ENCODE measurements around the gene LRRC9. TPM values are rescaled to one million over a fixed set of nuclear protein-coding genes. Genes with fewer than 3 reads are reported as not detected.

The LRRC9 gene
- total RNA-seq (not detected), polyA plus RNA-seq (not detected)

DNA sequence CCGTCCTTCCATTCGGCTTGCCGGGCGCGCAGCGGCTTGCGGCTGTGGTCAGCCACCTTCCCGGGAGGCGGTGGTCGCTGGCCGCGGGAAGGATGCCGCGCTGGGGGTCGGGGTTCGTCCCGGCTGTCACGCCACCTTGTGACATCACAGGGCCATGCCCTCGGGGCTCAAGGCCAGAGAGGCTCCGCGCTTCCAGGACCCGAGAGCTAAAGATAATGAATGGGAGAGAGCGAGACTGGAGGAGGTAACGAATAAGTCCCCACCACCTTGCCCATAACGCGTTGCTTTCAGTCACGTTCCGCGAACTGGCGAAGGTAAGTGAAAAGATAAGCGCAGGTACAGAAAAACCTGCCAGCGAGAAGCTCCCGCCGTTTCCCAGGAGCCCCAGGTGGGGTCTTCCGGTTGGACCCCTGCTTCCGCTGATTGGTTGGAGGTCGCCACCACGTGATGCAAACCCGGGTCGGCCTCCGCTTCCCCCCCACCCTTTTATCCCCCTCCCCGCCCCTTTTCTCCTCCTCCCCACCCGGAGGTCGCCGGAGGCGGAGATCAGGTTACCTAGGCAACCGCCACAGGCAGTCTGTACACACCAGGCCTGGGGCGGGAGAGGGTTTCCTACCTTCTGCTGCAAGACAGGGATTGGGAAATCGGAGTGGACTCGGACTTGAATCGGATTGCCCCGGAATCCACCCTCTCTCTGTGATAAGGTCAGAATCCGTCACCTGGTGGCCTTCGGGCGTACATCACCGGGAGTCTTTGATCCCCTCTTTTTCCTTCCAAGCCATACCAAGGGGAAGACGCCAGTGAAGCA lies at the start of gene LRRC9:
TSS of gene LRRC9 (plus strand) at position 575 of the 808 bp plus-strand sequence.
- Histone ChIP-seq H3K4me1 (peaks cover 0 to 15% (median 14%) of the 10 kb centered on the region in 4 donors), H3K27me3 (peaks cover 9 to 42% (median 13%) of the 10 kb centered on the region in 3 donors), H3K4me3 (peak within 1 kb of the TSS; percentile 20 to 40 (median 32)), H3K36me3 (no peaks in the 10 kb centered on the region), H3K9me3 (no peaks in the 10 kb centered on the region), H3K27ac (no peak within 1 kb of the TSS)
- 3 to 9% methylated on average over 57 of the region's 57 CpGs for WGBS, 2 donors
- intact Hi-C loops (cut with DNase I) = no loop called here
- TF ChIP-seq POLR2A (IDR thresholded peaks at IDR 0.05) (no peak), POLR2AphosphoS5 (IDR thresholded peaks at IDR 0.05) (no peak)
- TF ChIP-seq, protein P1, sequence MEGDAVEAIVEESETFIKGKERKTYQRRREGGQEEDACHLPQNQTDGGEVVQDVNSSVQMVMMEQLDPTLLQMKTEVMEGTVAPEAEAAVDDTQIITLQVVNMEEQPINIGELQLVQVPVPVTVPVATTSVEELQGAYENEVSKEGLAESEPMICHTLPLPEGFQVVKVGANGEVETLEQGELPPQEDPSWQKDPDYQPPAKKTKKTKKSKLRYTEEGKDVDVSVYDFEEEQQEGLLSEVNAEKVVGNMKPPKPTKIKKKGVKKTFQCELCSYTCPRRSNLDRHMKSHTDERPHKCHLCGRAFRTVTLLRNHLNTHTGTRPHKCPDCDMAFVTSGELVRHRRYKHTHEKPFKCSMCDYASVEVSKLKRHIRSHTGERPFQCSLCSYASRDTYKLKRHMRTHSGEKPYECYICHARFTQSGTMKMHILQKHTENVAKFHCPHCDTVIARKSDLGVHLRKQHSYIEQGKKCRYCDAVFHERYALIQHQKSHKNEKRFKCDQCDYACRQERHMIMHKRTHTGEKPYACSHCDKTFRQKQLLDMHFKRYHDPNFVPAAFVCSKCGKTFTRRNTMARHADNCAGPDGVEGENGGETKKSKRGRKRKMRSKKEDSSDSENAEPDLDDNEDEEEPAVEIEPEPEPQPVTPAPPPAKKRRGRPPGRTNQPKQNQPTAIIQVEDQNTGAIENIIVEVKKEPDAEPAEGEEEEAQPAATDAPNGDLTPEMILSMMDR (IDR thresholded peaks at IDR 0.05) = no peak
- no peak for DNase-seq

DNA sequence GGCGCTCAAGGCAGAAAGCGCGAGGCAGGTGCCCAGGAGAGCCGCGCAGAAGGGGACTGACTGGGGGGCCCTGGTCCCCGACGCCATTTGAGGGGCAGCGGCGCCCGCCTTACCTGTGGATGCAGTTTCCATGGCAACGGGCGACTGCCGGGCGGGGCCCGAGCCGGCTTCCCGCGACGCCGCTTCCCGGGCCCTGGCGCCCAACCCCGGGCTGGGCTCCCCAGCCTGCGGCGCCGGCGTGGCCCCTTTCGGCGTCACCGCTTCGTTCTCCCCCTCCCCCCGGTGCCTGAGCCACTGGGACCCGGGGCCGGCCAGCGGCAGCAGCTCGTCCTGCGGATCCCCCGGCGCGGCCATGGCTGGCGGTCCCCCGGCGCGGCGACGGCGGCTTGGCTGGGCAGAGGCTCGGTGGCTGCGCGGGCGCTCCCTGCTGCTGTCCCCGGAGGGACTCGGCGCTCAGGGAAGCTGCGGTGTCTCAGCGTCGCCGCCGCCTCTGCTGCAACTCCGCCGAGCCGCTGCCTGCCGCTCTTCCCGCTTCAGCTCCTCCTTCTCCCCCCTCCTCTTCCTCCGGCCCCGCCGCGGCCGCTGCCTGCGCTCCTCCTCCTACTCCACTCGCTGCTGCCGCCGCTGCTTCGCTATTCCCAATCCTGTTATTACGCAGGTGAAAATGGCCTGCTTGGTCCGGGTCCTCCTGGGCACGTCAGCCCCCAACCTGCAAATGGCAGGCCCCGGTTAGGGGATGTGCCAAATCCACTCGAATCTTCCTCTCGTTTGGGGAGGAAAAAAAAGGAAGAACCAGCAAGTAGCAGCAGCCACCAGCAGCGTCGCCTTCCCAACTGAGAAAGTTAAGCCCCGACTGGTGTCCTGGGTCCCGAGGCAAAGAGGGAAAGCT lies 49.4 kb upstream of the LRRC9 start, which contains the start of gene RTN1:
TSS of gene RTN1 (minus strand) at position 500 of the 889 bp plus-strand sequence. CDS start at position 354, 146 bp downstream.
- TF ChIP-seq POLR2AphosphoS5 (IDR thresholded peaks at IDR 0.05) (no peak), EP300 (IDR thresholded peaks at IDR 0.05) (no peak), POLR2A (IDR thresholded peaks at IDR 0.05) (no peak)
- TF ChIP-seq, protein P1 (IDR thresholded peaks at IDR 0.05) = no peak

DNA sequence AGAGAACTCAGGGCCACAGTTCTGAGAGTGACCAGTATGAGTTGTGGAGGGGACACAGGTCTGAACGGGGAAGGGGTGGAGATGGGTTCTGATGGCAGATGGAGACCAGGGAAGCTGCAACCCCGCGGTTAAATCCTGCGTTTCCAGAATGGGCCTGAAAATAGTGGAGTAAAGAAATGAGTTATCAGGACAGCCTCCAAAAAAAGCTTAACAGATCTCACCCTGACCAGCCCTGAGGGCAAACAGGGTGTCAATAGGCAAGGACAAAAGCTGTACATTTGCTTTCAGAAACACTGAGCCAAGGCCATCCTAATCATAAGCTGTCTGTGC lies 48.8 kb upstream of the LRRC9 start:
- Histone ChIP-seq H3K27ac (peak overlapping the region in 2 of 4 donors; percentile 28 to 37), H3K4me3 (peak overlapping the region; percentile 18 to 61 (median 54))
- intact Hi-C loops (cut with DNase I) = no loop called here

More for the DNA sequence above, 49.4 kb upstream of the LRRC9 start, which contains the start of gene RTN1:
- H3K9me3 ChIP-seq = no peaks in the 10 kb centered on the region
- DNase-seq = peak; percentile 71
- no peaks in the 10 kb centered on the region for H3K36me3 ChIP-seq
- H3K27me3 ChIP-seq = peaks cover 17 to 63% (median 18%) of the 10 kb centered on the region in 3 donors
- 1% methylated on average over 84 of the region's 84 CpGs for WGBS, 2 donors
- H3K4me3 ChIP-seq = peak within 1 kb of the TSS; percentile 18 to 61 (median 54)
- H3K4me1 ChIP-seq = peaks cover 0 to 21% (median 18%) of the 10 kb centered on the region in 4 donors
- intact Hi-C loops (cut with DNase I) = no loop called here
- peak within 1 kb of the TSS in 2 of 4 donors; percentile 28 to 37 for H3K27ac ChIP-seq

DNA sequence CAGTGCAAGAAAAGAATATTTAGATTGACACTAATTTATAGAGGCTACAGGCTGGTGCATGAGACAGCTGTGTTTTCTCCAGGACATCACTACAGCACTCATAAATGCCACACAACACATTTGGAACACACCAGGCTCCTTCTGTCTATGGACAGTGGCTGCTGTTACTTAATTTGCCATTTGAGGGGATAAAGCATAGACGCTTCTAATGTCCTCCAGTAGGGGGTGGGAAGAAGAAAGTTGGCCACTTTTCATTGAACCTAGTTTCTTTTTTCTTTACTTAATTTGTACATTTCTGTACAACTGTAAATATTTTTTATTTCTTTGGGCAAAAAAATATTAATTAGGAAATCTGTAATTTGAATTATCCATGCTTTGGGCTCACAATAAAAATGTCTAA lies 37.0 kb upstream of the LRRC9 start:
- intact Hi-C loops (cut with DNase I) = no loop called here
- H3K4me1 ChIP-seq = no peaks in the 10 kb centered on the region
- H3K4me3 ChIP-seq = no peak overlapping the region
- no peak overlapping the region for H3K27ac ChIP-seq
- no peaks in the 10 kb centered on the region for H3K36me3 ChIP-seq
- H3K9me3 ChIP-seq = no peaks in the 10 kb centered on the region
- DNase-seq = no peak
- no peaks in the 10 kb centered on the region for H3K27me3 ChIP-seq
- 58 to 73% methylated on average over 1 of the region's 1 CpG for WGBS, 2 donors
- TF ChIP-seq POLR2AphosphoS5 (IDR thresholded peaks at IDR 0.05) = no peak
- TF ChIP-seq, protein P1 (IDR thresholded peaks at IDR 0.05) = no peak
- no peak for TF ChIP-seq POLR2A (IDR thresholded peaks at IDR 0.05)
- TF ChIP-seq EP300 (IDR thresholded peaks at IDR 0.05) = no peak

More for the DNA sequence above, 48.8 kb upstream of the LRRC9 start:
- H3K9me3 ChIP-seq = no peaks in the 10 kb centered on the region
- H3K27me3 ChIP-seq = peaks cover 17 to 63% (median 18%) of the 10 kb centered on the region in 3 donors
- peaks cover 0 to 21% (median 18%) of the 10 kb centered on the region in 4 donors for H3K4me1 ChIP-seq
- DNase-seq = no peak
- no peaks in the 10 kb centered on the region for H3K36me3 ChIP-seq
- TF ChIP-seq POLR2A (IDR thresholded peaks at IDR 0.05) (no peak), EP300 (IDR thresholded peaks at IDR 0.05) (no peak), POLR2AphosphoS5 (IDR thresholded peaks at IDR 0.05) (no peak)
- TF ChIP-seq, protein P1 (IDR thresholded peaks at IDR 0.05) = no peak
- WGBS, 2 donors = 2 to 7% methylated on average over 4 of the region's 4 CpGs
